ENCODE data around the gene ECE2. TPM values are rescaled to one million over a fixed set of nuclear protein-coding genes. Genes with fewer than 3 reads are reported as not detected.

The ECE2 gene
- total RNA-seq, 1 experiment from 2014 or later, result 0.46 TPM

DNA sequence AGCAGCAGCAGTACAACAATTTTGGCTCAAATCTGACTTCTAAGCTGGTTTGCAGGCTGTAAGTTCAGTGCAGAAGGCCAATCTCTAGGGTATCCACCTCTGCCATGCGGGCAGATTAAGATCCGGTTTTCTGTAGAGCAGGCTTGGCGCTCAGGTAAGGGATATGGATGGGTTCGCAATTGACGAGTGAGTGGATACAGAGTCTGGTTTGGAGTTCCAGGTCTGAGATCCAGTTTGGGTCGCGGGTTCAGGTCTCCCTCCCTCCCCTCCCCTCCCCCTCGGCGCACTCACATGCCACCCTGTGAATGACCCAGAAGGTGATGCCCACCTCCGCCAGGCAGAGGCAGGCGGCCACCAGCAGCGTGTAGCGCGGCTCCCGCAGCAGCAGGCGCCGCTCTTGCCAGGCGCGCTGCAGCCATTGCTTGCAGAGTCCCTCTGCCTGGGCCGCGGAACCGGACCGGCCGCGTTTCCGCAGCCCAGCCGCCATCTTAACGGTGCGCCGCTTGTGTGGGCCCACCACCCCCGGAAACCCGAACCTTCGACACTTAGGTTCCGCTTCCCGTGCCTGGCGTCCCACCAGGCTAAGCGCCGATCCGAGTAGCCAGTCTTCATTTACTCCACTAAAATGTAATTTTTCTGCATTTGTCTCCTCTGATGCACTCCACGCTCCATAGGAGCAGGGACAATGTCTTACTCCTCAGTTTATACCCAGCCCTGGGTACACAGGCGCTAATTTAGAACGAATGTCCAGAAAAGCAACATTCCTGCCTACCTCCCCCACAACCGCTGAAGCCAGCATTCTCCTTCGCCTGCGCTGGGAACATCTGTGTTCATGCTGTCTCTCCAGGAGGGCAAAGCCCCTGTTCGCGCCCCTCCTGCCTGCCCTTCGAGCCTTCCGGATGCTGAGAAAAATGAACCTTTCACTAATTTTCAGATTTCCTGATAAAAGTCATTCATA, 27.1 kb upstream of the ECE2 start, which contains the start of gene ALG3 (continued):
- TF ChIP-seq ZBTB21 (CRISPR knock-in tag; IDR thresholded peaks at IDR 0.05; ENCODE audit: borderline replicate concordance), result no peak
- 0 out of 2 replicates have a peak, but pooled peaks have one; percentile 5 for TF ChIP-seq CBFB (CRISPR knock-in tag; IDR thresholded peaks at IDR 0.05; ENCODE audit: low read depth)
- TF ChIP-seq, protein P1, sequence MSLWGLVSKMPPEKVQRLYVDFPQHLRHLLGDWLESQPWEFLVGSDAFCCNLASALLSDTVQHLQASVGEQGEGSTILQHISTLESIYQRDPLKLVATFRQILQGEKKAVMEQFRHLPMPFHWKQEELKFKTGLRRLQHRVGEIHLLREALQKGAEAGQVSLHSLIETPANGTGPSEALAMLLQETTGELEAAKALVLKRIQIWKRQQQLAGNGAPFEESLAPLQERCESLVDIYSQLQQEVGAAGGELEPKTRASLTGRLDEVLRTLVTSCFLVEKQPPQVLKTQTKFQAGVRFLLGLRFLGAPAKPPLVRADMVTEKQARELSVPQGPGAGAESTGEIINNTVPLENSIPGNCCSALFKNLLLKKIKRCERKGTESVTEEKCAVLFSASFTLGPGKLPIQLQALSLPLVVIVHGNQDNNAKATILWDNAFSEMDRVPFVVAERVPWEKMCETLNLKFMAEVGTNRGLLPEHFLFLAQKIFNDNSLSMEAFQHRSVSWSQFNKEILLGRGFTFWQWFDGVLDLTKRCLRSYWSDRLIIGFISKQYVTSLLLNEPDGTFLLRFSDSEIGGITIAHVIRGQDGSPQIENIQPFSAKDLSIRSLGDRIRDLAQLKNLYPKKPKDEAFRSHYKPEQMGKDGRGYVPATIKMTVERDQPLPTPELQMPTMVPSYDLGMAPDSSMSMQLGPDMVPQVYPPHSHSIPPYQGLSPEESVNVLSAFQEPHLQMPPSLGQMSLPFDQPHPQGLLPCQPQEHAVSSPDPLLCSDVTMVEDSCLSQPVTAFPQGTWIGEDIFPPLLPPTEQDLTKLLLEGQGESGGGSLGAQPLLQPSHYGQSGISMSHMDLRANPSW (CRISPR knock-in tag; conservative IDR thresholded peaks at IDR 0.05; ENCODE audit: low read depth), result no peak
- TF ChIP-seq, protein P2, sequence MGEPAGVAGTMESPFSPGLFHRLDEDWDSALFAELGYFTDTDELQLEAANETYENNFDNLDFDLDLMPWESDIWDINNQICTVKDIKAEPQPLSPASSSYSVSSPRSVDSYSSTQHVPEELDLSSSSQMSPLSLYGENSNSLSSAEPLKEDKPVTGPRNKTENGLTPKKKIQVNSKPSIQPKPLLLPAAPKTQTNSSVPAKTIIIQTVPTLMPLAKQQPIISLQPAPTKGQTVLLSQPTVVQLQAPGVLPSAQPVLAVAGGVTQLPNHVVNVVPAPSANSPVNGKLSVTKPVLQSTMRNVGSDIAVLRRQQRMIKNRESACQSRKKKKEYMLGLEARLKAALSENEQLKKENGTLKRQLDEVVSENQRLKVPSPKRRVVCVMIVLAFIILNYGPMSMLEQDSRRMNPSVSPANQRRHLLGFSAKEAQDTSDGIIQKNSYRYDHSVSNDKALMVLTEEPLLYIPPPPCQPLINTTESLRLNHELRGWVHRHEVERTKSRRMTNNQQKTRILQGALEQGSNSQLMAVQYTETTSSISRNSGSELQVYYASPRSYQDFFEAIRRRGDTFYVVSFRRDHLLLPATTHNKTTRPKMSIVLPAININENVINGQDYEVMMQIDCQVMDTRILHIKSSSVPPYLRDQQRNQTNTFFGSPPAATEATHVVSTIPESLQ (CRISPR knock-in tag; IDR thresholded peaks at IDR 0.05), result no peak
- peak; percentile 96 for TF ChIP-seq FOXK1 (CRISPR knock-in tag; IDR thresholded peaks at IDR 0.05)
- TF ChIP-seq, protein P3, sequence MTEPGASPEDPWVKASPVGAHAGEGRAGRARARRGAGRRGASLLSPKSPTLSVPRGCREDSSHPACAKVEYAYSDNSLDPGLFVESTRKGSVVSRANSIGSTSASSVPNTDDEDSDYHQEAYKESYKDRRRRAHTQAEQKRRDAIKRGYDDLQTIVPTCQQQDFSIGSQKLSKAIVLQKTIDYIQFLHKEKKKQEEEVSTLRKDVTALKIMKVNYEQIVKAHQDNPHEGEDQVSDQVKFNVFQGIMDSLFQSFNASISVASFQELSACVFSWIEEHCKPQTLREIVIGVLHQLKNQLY (CRISPR knock-in tag; IDR thresholded peaks at IDR 0.05), result peak; percentile 70; the same call in 1 of the 2 replicates
- no peak for TF ChIP-seq TCF7 (CRISPR knock-in tag; IDR thresholded peaks at IDR 0.05; ENCODE audit: low read depth)
- TF ChIP-seq, protein P4, sequence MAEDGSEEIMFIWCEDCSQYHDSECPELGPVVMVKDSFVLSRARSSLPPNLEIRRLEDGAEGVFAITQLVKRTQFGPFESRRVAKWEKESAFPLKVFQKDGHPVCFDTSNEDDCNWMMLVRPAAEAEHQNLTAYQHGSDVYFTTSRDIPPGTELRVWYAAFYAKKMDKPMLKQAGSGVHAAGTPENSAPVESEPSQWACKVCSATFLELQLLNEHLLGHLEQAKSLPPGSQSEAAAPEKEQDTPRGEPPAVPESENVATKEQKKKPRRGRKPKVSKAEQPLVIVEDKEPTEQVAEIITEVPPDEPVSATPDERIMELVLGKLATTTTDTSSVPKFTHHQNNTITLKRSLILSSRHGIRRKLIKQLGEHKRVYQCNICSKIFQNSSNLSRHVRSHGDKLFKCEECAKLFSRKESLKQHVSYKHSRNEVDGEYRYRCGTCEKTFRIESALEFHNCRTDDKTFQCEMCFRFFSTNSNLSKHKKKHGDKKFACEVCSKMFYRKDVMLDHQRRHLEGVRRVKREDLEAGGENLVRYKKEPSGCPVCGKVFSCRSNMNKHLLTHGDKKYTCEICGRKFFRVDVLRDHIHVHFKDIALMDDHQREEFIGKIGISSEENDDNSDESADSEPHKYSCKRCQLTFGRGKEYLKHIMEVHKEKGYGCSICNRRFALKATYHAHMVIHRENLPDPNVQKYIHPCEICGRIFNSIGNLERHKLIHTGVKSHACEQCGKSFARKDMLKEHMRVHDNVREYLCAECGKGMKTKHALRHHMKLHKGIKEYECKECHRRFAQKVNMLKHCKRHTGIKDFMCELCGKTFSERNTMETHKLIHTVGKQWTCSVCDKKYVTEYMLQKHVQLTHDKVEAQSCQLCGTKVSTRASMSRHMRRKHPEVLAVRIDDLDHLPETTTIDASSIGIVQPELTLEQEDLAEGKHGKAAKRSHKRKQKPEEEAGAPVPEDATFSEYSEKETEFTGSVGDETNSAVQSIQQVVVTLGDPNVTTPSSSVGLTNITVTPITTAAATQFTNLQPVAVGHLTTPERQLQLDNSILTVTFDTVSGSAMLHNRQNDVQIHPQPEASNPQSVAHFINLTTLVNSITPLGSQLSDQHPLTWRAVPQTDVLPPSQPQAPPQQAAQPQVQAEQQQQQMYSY (CRISPR knock-in tag; IDR thresholded peaks at IDR 0.05), result 0 out of 2 replicates have a peak, but pooled peaks have one; percentile 21
- 0 out of 2 replicates have a peak, but pooled peaks have one; percentile 31 for TF ChIP-seq KAT7 (CRISPR knock-in tag; IDR thresholded peaks at IDR 0.05; ENCODE audit: borderline replicate concordance)
- TF ChIP-seq ESRRA (CRISPR knock-in tag; IDR thresholded peaks at IDR 0.05; ENCODE audit: borderline replicate concordance), result no peak
- peak; percentile 65 for TF ChIP-seq SP1 (CRISPR knock-in tag; conservative IDR thresholded peaks at IDR 0.05)
- 0 out of 2 replicates have a peak, but pooled peaks have one; percentile 68 for TF ChIP-seq MYBL2 (CRISPR knock-in tag; IDR thresholded peaks at IDR 0.05)
- peak; percentile 61; the same call in 1 of the 2 replicates for TF ChIP-seq ETV6 (CRISPR knock-in tag; IDR thresholded peaks at IDR 0.05)
- TF ChIP-seq, protein P5, sequence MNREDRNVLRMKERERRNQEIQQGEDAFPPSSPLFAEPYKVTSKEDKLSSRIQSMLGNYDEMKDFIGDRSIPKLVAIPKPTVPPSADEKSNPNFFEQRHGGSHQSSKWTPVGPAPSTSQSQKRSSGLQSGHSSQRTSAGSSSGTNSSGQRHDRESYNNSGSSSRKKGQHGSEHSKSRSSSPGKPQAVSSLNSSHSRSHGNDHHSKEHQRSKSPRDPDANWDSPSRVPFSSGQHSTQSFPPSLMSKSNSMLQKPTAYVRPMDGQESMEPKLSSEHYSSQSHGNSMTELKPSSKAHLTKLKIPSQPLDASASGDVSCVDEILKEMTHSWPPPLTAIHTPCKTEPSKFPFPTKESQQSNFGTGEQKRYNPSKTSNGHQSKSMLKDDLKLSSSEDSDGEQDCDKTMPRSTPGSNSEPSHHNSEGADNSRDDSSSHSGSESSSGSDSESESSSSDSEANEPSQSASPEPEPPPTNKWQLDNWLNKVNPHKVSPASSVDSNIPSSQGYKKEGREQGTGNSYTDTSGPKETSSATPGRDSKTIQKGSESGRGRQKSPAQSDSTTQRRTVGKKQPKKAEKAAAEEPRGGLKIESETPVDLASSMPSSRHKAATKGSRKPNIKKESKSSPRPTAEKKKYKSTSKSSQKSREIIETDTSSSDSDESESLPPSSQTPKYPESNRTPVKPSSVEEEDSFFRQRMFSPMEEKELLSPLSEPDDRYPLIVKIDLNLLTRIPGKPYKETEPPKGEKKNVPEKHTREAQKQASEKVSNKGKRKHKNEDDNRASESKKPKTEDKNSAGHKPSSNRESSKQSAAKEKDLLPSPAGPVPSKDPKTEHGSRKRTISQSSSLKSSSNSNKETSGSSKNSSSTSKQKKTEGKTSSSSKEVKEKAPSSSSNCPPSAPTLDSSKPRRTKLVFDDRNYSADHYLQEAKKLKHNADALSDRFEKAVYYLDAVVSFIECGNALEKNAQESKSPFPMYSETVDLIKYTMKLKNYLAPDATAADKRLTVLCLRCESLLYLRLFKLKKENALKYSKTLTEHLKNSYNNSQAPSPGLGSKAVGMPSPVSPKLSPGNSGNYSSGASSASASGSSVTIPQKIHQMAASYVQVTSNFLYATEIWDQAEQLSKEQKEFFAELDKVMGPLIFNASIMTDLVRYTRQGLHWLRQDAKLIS (CRISPR knock-in tag; IDR thresholded peaks at IDR 0.05; ENCODE audit: borderline replicate concordance), result no peak
- TF ChIP-seq CREB1 (CRISPR knock-in tag; IDR thresholded peaks at IDR 0.05), result no peak
- TF ChIP-seq, protein P6, sequence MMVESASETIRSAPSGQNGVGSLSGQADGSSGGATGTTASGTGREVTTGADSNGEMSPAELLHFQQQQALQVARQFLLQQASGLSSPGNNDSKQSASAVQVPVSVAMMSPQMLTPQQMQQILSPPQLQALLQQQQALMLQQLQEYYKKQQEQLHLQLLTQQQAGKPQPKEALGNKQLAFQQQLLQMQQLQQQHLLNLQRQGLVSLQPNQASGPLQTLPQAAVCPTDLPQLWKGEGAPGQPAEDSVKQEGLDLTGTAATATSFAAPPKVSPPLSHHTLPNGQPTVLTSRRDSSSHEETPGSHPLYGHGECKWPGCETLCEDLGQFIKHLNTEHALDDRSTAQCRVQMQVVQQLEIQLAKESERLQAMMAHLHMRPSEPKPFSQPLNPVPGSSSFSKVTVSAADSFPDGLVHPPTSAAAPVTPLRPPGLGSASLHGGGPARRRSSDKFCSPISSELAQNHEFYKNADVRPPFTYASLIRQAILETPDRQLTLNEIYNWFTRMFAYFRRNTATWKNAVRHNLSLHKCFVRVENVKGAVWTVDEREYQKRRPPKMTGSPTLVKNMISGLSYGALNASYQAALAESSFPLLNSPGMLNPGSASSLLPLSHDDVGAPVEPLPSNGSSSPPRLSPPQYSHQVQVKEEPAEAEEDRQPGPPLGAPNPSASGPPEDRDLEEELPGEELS (CRISPR knock-in tag; IDR thresholded peaks at IDR 0.05), result peak; percentile 82
- no peak for TF ChIP-seq SOX15 (CRISPR knock-in tag; IDR thresholded peaks at IDR 0.05)
- TF ChIP-seq, protein P7, sequence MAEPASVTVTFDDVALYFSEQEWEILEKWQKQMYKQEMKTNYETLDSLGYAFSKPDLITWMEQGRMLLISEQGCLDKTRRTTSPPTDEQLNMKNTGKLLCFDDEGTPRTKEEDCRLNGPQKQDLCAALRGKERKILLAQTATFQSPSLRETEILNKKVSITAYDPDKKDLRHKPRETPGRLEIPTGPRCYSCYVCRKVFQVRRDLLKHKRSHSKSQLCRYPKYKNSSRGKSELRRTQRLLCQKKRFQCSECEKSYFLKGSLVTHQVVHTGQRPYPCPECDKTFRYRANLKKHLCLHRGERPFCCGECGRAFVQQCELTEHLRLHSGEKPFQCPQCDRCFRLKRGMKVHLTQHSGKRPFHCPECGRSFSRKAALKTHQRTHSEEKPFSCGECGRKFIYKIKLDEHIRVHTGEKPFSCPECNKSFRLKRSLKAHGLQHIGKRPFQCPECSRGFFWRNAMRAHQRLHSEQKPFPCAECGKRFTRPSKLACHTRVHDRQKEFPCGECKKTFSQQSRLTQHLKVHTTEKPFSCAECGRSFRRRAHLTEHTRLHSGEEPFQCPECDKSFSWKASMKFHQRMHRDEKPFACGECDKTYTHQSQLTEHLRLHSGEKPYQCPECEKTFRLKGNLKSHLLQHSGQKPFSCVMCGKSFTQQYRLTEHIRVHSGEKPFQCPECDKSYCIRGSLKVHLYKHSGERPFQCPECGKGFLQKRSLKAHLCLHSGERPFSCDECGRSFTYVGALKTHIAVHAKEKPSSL (CRISPR knock-in tag; conservative IDR thresholded peaks at IDR 0.05), result no peak

Measured in WTC11 (cell line).